HG03378 (cell line): Measurements from ENCODE around the gene NOTCH1.

Source experiments
- ATAC-seq: cut with Tn5 transposase; IDR thresholded peaks from one replicate; pipeline ENCODE4 v1.9.1; 2021; ENCODE audit warnings: mild to moderate bottlenecking, moderate library complexity; ENCODE audit not compliant: unreplicated experiment

NOTCH1 gene

DNA sequence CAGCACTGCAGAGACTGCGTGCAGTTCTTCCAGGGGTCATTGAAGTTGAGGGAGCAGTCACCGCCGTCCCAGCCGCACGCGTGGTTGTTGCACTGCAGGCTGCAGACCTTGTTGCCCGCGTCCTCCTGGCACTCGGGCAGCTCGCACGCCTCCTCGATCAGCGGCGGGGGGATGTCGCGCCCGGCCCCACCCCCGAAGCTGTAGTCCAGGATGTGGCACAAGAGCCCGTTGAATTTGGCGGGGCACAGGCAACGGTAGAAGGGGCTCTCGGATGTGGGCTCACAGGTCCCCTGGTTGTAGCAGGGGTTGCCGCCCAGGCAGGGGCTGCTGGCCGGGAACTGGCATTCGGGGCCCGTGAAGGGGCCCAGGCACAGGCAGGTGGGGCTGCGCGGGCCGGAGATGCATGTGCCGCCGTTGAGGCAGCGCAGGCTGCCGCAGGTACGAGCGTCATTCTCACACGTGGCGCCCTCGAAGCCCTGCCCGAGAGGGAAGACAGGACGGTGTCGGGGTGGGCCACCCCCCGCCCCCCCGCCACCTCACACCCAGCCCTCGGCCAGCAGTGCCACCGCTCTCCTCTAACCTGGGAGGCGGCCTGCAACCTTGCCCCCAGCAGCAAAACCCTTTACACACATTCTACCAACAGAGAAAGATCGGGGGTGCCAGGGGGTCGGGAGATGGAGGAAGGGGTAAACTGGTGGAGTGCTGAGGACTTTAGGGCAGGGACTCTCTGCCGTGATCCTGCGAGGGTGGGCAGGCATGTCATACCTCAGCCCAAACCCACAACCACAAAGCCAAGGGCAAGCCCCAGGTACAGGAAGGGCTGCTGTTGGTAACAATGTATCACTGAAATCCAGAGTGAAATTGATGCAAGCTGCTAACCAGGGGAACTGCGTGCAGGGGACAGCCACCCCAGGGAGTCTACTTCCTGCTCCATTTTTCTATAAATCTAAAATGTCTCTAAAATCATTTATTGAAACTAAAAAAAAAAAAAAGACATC lies 40.1 kb downstream of the NOTCH1 start:
- ATAC-seq, result no peak

DNA sequence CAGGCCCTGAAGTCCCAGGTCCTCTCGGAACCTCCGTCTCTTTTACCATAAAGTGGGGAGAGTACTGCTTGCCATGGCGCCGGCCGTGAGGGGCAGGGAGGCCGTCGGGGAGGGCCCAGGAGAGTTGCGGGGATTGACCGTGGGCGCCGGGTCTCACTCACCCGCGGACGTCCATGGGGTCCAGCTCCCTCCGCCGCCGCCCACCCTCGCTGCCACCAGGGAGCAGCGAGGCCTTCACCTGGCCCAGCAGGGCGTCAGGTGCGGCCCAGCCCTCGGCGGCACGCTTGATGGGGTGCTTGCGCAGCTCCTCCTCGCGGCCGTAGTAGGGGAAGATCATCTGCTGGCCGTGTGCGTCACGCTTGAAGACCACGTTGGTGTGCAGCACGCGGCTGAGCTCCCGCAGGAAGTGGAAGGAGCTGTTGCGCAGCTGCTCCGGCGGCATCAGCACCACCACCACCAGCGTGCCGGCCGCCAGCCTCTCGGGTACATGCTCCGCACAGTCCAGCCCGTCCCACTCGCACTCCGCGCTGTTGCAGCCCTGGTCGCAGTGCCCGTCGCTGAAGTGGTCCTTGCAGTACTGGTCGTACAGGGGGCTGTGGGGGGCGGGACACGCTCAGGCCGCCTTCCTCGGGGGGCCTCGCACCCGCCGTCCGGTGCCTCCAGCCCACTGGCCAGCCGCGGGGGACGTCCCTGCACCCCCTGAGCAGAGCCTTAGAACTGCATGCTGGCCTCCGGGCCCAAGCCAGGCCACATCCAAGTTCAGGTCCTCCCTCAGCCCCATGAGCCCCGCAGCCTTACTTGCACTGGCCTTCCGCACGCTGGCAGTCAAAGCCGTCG lies 41.1 kb downstream of the NOTCH1 start:
- no peak for ATAC-seq

DNA sequence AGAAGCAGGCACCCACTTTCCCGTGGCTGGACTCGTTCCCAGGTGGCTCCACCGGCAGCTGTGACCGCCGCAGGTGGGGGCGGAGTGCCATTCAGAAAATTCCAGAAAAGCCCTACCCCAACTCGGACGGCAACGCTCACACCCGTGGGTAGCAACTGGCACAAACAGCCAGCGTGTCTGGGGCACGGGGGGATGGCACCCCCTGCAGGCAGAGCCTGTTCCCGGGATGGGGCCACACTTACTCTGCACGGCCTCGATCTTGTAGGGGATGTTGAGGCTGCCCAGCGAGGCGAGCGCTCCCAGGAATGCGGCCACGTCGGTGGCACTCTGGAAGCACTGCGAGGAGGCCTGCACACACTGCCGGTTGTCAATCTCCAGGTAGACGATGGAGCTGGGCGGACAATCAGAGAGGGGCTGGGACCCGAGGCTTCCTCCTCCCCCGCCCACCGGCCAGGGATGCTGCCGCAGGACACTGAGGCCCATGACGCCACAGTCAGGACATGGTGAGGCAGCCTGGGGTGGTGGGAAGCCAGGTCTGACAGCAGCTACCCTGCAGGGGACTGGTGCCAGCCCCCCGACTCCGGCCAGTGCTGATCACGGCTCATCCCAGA lies 42.8 kb downstream of the NOTCH1 start:
- ATAC-seq, result no peak

DNA sequence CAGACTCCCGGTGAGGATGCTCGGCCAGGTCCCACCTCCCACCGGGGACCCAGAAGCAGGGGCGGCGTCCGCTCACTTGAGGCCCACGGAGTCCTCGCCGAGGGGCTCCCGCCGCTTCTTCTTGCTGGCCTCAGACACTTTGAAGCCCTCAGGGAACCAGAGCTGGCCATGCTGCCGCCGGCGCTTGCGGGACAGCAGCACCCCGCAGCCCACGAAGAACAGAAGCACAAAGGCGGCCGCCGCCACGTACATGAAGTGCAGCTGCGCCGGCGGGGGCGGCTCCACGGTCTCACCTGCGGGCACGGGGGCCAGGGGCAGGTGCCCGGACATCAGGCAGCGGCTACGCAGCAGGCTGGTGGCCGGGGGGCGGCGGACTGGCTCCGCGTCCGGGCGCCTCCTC lies 43.7 kb downstream of the NOTCH1 start:
- ATAC-seq, result no peak

DNA sequence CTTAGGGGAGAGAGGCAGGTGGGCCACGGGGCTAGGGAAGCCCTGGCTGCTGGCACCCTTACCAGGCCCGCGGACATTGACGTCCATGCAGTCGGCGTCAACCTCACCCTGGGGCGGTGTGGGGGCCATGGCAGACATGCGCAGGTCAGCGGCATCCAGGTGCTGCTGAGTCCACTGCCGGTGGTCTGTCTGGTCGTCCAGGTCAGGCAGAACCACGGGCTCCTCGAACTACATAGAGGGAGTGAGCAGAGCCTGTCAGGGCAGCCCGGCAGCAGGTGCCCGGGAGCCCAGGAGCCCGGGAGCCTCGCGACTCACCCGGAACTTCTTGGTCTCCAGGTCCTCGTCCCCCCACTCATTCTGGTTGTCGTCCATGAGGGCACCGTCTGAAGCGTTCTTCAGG lies 44.2 kb downstream of the NOTCH1 start:
- no peak for ATAC-seq

DNA sequence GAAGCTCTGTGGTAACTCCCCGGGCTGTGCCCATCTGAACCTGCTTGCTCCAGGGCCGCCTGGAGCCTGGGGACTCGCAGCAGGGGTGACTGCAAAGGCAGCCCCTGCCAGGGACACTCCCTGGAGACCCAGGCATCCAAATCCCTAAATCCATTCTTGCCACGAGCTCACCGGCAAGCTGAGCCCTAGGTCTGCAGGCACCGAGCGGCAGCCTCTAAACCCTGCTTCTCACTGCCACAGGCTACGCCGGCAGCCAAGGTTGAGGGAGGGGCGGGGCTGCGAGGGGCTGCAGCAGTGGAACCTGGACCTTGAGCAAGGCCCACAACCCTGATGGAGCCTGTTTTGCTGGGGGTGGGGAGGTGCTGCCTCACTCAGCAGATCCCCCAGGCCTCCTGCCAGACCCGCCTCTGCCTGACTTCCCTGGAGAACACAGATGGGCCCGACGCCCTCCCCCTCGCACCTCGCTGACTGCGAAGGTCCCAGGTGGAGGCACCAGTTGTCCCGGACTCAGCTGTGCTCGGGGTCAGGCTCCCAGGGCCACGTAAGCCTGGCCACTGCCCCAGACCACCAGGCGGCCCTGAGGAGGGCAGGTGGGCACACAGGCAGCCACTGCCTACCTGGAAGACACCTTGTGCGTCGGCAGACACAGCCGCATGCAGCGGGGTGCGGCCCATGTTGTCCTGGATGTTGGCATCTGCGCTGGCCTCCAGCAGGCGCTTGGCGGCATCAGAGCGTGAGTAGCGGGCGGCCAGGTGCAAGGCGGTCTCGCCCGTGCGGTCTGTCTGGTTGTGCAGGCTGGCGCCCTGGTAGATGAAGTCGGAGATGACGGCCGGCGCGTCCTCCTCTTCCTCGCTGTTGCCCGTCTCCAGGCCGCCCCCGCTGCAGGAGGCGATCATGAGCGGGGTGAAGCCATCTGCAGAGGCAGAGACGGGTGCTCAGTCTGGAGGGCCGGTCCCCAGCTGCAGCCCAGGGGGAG lies 45.6 kb downstream of the NOTCH1 start:
- no peak for ATAC-seq

DNA sequence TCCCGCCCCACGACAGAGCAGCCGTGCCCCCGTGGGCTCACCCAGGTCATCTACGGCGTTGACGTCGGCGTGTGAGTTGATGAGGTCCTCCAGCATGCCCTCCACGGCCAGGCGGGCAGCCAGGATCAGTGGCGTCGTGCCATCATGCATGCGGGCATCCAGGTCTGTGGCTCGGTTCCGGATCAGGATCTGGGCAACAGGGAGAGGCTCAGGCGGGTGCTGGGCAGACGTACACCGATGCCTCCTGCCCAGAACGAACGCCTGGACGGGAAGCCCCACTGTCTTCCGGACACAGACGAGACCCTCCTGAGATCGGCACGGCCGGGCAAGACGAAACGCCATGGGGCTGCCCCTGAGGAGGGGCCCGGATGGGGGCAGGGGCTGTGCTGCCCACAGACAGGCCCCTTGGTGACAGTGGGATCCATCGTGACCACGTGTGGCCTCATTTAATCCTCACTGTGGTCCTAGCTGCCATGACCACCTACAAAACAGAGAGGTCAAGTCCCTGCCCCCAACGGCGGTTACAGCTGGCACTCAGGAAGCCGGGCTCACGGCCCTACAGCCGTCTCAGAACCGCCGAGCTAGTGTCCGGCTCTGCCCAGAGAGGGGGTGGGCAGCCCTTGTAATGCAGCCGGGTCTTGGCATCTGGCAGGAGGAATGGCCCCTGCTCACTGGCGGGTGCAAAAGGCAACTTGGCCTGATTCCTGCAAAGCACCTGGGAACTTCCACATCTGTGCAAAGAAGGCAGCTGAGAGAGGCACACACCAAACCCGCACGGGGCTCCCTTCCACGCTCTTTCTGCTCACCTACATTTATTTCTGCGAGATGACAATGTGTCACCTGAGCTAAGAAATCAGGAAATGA lies 46.5 kb downstream of the NOTCH1 start:
- no peak for ATAC-seq

DNA sequence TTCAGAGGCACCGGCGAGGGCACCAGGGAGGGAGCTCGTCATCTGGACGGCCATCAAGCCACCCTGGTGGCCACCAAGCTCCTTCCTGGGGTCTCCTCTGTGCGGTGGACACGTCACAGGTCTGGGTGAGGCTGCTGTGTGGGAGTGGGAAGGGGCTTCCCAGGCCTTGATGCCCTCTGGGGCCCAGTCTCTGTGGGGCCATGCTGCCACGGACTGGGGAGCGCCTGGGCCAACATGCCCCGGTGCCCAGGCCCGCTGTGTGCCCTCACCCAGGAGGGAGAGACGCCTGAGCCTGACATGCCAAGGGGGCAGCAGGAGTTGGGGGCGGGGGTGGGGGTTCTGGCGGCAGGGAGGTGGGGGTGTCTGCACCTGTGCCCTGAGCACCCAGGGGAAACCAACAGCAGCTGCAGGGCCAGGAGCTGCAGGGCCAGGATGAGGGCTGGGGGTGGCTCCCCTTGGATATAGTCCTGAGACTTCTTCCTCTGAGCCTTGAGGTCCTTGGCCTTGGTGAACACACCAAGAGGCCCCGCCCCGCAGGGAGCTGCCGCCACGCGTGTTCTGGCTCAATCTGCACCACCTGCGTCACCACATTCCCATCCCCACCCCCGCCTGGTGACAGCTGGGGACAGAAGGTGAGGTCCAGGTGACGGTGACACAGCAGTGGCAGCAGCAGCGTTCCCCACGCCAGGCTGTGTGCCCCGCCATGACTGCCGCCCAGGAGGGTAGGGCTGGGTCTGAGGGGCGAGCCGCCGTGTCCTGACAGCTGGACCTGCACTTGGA lies 47.7 kb downstream of the NOTCH1 start:
- ATAC-seq, result no peak

DNA sequence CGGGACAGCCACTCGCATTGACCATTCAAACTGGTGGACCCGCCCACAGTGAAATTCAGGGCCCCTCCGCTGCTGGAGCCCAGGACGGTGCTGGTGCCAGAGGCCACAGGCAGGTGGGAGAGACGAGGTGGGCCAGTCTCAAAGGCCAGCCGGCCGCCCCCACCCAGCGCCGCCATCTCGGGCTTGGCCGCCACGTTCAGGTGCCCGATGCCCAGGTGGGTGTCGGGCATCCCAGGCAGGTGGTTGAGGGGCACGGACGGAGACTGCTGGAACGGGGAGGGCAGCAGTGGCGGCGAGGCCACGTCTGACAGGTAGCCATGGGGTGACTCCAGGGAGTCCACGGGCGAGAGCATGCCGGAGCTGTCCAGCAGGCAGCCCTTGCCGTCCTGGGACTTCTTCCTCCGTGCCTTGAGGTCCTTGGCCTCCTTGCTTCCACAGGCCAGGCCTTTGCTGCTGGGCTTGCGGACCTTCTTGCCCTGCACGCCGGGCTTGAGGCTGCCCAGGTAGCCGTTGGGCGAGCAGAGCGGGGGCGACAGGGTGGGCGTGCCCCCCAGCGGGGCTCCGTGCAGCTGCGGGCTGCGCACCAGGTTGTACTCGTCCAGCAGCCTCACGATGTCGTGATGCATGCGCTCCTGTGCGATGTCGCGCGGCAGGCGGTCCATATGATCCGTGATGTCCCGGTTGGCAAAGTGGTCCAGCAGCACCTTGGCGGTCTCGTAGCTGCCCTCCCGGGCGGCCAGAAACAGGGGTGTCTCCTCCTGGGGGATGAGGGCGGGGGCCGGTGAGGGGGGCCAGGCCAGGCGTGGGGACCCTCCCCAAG lies 48.8 kb downstream of the NOTCH1 start:
- no peak for ATAC-seq

DNA sequence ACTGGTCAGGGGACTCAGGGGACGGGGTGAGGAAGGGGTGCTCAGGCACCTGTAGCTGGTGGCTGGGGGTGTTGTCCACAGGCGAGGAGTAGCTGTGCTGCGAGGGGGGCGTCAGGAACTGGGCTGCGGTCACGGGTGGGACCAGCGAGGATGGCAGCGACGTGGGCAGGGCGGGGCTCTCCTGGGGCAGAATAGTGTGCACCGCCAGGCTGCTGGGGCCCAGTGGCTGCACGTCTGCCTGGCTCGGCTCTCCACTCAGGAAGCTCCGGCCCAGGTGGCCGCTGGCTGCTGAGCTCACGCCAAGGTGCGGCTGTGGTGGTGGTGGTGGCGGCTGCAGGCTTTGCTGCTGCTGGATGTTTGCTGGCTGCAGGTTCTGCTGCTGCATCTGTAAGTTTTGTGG lies 49.7 kb downstream of the NOTCH1 start:
- no peak for ATAC-seq

DNA sequence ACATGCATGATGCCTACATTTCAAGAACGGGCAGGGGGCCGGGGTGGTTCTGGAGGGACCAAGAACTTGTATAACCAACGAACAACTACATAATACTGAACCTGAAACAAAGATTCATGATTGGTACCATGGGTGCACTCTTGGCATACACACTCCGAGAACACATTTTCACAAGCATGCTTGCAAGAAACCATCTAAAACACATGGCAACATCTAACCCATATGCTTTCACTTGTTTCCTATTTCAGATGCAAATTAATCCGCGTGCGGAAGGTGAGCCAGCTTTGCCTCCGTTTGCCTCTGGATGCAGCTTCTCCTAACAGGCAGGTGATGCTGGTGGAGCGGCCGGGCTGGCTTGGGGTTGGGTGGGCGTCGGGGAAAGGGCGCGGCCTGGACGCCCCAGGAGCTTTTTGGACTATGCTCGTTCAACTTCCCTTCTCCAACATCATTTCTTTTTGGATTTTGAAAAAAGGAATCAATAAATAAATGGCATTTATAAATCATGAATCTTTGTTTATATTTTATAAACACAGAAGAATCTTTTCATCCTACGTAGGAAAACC lies 50.5 kb downstream of the NOTCH1 start:
- ATAC-seq, result no peak

DNA sequence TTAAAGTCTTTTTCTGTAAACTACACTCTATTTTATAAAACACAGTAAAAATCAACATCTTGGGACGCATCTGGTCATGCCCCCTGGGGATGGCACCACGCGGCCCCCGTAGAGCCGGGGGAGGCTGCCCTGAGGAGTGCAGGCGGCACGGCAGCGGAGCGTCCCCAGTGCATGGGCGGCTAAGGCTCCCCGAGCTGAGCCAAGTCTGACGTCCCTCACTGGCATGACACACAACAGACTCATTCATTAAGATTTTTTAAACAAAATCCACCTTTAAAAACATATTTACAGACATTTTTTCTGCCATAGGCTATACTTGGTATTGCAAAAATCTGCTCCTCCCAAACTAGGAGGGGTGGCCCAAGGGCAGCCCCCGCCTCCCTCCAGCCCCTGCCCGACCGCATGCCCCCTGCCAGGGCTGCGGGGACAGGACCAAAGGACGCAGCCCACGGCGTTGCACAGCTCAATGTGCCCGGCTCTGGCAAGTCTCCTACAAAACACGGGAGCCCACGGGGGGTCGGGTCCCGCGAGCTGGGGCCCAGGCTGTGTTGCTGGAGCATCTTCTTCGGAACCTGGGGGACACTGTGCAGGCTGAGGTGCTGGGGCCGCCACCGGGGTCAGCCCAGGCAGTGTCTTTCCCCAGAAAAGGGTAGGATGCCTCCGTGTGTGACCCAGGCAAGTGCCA lies 51.2 kb downstream of the NOTCH1 start:
- ATAC-seq, result no peak

DNA sequence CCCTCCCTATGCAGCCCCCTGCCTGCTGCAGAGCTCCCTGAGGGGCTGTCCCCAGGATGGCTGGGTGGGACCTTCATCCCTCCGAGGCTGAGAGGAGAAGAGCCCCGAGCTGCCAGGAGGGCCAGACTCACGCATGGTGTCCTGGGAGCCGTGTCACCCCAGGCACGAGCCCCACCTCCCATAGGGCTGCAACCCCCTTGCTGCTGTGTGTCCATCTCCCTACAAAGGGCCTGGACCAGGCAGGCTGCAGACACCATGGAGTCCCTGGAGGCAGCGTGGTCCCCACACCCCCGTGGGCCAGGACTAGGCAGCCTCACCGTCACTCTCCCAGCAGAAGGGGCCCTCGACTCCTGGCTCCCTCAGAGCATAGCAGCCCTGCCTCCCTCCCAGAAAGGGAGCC lies 51.8 kb downstream of the NOTCH1 start:
- no peak for ATAC-seq

DNA sequence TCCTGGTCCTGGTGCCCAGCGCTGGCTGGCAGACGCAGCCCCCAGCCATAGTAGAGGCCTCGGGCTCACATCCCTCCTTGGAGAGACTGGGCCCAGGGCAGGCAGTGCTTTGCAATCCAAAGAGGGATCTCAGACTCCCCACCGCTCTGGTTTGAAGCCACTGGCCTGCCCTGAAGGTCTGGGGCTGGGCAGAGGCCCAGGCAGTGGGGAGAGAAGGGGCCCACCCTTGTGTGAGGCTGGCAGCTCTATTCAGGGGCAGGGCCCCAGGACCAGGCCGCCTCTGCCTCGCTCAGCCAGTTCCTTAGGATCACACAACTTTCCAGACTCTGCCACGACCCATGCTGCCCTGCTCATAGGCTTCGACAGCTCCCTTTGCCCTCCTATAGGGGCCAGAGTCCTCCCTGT lies 52.3 kb downstream of the NOTCH1 start:
- ATAC-seq, result no peak

DNA sequence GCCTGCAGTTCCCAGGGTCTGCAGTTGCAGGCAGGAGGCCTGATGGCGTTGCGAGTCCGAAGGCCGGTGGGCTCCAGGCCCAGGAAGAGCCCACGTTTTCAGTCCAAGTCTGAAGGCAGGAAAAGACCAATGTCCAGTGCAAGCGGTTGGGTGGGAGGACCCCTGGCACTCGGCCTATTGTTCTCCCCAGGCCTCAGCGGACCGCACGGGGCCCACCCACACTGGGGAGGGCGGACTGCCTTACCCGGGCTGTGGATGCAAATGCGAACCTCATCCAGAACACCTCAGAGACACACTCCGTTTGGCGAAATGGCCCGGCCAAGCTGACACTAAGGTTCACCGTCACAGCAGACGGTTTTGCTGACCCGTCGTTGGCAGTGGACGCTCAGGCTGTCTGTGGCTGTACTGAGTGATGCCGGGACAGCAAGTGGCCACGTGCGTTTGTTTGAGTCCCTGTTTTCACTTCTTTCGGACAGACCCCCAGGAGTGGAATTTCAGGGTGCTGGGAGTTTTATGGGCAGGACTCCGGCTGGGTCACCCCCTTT lies 52.8 kb downstream of the NOTCH1 start:
- ATAC-seq, result no peak

DNA sequence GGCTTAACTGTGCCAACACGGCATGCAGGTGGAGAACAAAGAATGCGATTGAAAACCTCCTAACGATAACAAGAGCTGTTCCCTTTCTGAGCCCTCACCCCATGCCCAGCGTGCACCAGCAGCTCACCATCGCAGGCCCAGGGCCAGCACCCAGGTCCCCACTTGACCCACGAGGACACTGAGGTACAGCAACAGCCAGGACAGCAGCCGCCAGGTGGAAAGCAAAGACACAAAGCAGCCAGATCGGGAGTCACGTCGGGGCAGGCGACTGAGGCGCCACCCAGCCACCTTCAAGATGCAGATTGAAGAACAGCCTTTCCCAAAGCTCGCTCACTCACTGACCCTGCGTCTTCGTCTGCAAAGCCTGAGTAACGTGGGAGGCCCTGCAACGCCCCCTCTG lies 56.1 kb downstream of the NOTCH1 start:
- ATAC-seq, result no peak
